ENCODE data around the gene CDC42BPG.

- TF ChIP-seq CTCF (tag by site-specific recombination; IDR thresholded peaks at IDR 0.05) (no peak), MZF1 (tag by site-specific recombination; IDR thresholded peaks at IDR 0.05; ENCODE audit: borderline replicate concordance) (no peak), ZNF626 (tag by site-specific recombination; IDR thresholded peaks at IDR 0.05) (no peak), ZNF677 (tag by site-specific recombination; IDR thresholded peaks at IDR 0.05) (no peak)
These were observed 8.5 kb upstream of the CDC42BPG start for GRCh38 chr11:64852804-64853509.

Measured in HEK293 (cell line).